Measurements from ENCODE around the gene SPATA20.

Gene SPATA20

GRCh38 chr17:50581316-50581715 lies 34.3 kb downstream of the SPATA20 start:
- DNase-seq: no peak

DNA sequence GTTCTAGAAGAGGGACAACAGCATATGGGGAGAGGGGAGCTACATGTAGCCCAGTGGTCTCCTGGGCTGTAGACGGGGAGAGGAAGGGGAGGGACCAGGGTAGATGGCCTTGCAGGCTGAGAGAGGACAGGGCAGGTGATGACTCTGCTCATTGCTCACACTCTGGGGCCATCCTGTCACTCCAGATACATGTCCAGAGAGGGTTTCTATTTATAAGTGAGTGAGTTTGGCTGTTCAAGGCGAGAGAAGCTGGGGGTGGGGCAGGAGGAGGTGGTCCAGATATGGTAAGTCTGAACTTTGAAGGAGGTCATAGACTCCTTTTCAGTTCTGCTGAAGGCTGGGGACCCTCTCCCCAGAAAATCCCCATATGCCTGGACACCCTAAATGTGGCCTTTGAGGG lies 35.8 kb downstream of the SPATA20 start:
- no peak for DNase-seq

- no peak for DNase-seq
These were observed 36.7 kb downstream of the SPATA20 start for GRCh38 chr17:50583641-50584040.

DNA sequence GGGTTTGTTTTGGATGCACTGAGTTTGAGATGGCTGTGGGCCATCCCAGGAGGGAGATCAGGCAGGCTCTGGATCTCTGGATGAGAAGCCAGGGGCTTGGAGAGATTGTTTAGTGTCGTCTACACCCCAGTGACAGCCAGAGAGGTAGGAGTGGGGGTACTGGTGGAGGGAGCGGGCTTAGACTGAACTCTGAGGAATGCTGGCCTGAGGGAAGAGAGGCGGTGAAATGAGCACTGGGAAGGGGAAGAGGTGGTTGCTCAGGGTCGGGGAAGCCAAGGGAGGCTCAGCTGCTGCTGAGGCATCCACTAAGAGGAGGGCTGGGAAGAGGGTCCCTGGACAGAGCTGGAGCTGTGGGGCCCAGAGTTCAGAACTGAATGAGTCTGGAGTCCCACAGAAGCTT lies 37.1 kb downstream of the SPATA20 start:
- no peak for DNase-seq

- DNase-seq: no peak
These were observed 37.8 kb downstream of the SPATA20 start for GRCh38 chr17:50584749-50585148.

DNA sequence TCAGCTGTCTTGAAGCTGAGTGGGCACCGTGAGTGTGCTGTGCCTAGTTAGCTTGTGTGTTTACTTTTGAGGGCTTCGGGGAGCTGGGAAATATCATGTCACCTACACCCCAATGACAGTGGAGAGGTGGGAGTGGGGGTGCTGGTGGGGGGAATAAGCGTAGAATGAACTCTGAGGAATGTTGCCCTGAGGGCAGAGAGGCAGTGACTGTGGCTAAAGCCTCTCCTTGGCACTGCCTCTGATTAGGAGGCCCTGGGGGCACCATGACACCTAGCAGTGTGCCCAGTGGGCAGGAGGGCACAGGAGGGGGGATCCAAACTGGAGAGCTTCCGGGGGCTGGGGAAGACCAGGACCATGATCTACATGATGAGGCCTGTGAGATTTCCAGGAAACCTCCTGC lies 38.4 kb downstream of the SPATA20 start:
- DNase-seq: no peak

DNA sequence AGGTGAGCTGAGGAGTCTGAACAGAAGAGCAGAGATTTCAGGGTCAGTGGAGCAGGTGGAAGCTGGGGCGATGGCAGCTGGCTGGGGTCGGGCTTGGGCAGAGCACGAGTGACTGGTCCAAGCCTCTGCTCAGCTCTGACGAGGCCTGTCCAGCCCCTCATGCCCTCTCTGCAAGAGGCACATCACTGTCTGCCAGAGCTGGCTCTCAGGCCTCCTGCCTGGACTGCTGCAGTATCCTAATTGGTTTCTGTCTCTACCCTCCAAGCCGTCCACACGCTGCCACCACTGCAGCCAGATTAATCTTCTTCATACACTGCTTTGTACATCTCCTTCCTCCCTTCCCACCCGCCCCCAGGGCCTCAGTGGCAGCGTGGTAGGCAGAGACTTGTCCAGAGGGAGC lies 38.9 kb downstream of the SPATA20 start:
- no peak for DNase-seq

- DNase-seq: no peak
These were observed 39.7 kb downstream of the SPATA20 start for GRCh38 chr17:50586421-50587247.

- DNase-seq: no peak
These were observed 40.6 kb downstream of the SPATA20 start for GRCh38 chr17:50587571-50587970.

GRCh38 chr17:50588391-50589049 lies 41.5 kb downstream of the SPATA20 start:
- no peak for DNase-seq

DNA sequence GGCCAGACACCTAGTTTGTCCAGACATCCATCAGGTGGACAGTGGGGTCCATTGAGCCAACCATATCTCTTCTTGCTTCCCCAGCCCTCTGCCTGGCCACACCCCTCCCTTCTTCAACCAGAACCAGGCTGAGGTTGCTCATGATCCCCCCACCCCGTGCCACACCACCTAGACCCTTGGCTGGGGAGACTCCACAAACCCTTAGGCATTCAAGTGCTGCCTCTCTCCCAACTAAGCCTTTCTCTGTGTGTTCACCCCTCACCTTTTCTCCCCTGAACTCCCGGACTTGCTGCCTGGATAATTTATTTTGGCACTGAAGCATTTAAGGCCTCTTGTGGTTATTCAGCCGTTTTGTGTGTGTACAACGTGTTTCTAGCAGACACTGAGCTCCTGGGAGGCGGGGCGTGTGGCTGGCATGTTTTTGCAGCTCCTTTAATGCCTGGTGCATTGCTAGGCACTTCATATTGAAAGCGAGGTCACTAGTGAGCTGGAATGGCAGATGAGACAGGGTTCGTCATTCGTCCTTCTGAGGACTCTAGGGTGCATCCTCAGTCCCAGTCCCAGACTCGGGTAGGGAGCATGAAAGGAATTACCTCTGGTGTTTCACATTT lies 42.2 kb downstream of the SPATA20 start:
- no peak for DNase-seq

DNA sequence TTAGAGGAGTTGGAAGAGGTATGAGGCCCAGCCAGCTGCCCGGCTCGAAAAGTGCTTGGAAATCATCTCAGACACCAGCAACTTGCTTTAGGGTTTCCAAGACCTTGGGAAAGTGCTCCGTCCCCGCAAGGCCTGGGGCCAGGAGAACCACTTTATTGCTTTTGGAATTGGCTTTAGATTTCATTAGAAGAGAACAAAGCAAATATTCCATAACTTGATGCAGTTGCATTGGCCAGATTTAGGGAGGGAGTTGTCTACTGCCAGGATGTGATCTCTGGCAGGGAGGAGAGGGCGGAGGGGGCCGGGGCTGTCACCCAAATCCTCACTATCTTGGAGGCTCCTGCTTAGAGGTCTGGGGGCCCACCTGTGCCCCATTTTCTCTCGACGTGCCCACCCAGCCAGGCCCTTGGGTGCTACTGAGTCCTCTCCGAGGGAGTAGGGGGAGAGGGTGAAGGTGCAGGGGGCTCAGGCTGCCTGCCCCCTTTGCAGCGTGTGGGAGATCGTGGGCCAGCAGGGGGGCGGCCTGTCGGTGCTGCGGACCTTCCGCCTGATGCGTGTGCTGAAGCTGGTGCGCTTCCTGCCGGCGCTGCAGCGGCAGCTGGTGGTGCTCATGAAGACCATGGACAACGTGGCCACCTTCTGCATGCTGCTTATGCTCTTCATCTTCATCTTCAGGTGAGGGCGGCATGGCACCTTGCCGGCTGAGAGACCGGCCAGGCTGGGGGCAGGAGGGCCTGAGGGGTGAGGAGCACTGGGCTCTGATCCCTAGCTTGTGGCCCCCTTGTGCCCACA lies 44.2 kb downstream of the SPATA20 start:
- DNase-seq: no peak

DNA sequence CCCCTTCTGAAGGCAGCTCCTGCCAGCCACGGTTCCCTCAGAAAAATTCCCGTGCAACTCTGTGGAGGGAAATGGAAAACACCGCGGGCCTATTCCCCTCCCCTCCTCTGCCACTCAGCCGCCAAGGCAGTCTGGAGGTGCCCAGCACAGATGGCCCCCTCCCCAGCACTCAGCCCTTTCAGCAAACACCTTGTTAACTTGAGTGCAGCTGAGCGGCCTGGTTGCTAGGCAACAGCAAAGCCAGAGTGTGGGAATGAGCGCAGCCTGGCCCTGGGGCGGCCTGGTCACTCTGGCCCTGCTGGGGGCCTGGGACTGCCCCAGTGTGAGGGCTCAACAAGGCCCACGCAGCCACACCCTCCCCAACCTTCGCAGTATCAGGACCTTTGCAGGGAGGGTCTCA lies 46.3 kb downstream of the SPATA20 start:
- no peak for DNase-seq

- DNase-seq: no peak
These were observed 47.3 kb downstream of the SPATA20 start for GRCh38 chr17:50594128-50594823.

DNA sequence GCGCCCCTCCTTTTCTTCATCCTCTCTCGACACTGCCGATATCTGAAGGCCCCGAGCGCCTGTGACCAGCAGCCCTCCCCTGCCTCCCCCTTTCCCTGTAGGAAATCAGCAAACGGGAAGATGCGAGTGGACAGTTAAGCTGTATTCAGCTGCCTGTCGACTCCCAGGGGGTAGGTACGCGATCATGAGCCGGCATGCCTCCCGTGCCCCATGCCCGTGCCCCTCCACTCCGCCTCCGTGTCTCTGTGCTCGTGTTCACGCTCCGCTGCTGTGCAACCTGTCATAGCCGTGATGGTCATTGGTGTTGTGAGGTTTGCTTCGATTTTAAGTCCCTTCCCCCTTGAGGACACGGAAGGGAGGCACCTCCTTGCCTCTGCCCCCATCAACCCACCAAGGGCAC lies 47.9 kb downstream of the SPATA20 start:
- DNase-seq: no peak

DNA sequence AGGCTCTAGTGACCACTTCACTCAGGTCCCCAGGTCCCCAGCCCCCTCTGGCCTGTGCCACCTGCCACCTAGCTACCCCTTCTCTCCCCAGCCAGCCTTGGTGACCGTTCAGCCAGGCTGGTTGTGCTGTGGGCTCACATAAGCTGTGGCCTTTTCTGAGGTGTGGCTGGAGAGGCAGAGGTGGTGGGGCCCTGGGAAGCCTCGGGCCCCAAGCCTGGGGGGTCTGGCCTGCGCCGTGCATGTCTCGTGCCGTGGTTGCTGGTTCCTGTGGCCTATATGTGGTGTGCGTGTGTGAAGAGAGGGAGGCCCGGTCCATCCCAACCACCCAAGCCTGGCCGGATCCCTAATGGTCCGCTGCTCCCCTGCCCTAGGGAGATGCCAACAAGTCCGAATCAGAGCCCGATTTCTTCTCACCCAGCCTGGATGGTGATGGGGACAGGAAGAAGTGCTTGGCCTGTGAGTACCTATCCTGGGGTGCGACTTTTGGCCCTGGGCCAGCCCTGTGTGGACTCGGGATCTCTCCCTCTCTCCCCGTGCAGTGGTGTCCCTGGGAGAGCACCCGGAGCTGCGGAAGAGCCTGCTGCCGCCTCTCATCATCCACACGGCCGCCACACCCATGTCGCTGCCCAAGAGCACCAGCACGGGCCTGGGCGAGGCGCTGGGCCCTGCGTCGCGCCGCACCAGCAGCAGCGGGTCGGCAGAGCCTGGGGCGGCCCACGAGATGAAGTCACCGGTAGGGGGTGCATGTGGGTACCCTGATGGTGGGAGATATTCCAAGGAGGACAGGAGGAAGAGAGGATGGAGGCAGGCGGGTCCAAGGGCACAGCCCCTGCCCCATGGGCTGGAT lies 49.4 kb downstream of the SPATA20 start:
- DNase-seq: no peak

DNA sequence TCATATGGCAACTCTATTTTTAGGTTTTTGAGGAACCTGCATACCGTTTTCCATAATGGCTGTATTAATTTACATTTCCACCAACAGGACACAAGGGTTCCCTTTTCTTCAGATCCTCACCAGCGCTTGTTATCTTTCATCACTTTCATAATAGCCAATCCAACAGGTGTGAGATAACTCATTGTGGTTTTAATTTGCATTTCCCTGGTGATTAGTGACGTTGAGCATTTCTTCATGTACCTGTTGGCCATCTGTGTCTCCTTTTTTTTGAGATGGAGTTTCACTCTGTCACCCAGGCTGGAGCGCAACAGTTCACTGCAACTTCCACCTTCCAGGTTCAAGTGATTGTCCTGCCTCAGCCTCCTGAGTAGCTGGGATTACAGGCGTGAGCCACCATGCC lies 51.5 kb downstream of the SPATA20 start:
- peak in 1 of 5 experiments; percentile 7 for DNase-seq

DNA sequence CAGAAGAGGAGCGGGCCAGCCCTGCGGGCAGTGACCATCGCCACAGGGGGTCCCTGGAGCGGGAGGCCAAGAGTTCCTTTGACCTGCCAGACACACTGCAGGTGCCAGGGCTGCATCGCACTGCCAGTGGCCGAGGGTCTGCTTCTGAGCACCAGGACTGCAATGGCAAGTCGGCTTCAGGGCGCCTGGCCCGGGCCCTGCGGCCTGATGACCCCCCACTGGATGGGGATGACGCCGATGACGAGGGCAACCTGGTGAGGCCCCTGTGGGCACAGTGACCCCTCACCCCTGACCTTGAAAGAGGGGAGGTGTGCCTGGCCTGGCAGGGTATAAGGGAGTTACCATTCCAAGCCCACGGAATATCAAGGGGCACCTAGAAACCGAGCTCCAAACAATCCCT lies 52.6 kb downstream of the SPATA20 start:
- no peak for DNase-seq

- no peak for DNase-seq
These were observed 54.9 kb downstream of the SPATA20 start for GRCh38 chr17:50601823-50602375.

GRCh38 chr17:50602836-50603235 lies 55.9 kb downstream of the SPATA20 start:
- no peak for DNase-seq

GRCh38 chr17:50603340-50603739 lies 56.4 kb downstream of the SPATA20 start:
- no peak for DNase-seq

All from T-helper 2 cell (primary cell).